Stimulated activated CD4-positive, alpha-beta T cell treated with anti-CD3 and anti-CD28 coated beads, Interleukin-15, amount 100 ng/mL, for 24 hours (primary cell): ENCODE measurements around the gene PNMA6F.
"Not testable (repeated sequence)": the region's sequence is repeated elsewhere in the genome, so short reads cannot be mapped to it uniquely, and the experiment has no call there.

Experiments used
- DNase-seq: peaks from one replicate; pipeline ENCODE4 v3.0.0-alpha.2; 2020

The PNMA6F gene

DNA sequence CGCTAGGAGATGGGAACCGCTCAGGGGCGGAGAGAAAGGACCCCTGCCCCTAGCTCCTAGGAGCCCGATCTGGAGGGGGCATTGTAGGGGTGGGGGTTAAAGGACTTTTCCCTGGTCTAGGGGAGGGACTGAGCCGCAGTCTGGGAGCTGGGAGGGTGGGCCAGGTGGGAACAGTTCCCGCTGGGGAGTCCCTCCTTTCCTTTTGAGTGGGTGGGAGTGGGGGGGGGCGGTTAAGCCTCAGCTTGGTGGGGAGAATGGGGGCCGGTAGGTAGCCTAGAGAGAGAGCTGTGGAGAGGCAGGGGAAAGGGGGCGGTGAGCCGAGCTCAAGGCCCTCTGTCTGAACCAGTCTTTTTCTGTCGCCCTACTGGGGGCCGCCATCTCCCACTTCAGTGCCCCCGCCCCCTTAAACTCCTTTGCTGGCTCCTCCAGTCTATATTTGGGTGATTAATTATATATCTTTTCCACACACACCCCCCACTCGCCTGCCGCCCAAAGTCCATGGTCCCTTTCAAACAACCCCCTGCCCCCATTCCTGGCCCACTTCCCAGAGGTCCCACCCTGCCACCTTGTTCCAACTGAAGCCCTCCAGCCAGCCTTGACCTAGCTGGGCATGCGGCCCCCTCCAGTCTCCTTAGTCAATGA lies 13.2 kb upstream of the PNMA6F start:
- DNase-seq = no peak

DNA sequence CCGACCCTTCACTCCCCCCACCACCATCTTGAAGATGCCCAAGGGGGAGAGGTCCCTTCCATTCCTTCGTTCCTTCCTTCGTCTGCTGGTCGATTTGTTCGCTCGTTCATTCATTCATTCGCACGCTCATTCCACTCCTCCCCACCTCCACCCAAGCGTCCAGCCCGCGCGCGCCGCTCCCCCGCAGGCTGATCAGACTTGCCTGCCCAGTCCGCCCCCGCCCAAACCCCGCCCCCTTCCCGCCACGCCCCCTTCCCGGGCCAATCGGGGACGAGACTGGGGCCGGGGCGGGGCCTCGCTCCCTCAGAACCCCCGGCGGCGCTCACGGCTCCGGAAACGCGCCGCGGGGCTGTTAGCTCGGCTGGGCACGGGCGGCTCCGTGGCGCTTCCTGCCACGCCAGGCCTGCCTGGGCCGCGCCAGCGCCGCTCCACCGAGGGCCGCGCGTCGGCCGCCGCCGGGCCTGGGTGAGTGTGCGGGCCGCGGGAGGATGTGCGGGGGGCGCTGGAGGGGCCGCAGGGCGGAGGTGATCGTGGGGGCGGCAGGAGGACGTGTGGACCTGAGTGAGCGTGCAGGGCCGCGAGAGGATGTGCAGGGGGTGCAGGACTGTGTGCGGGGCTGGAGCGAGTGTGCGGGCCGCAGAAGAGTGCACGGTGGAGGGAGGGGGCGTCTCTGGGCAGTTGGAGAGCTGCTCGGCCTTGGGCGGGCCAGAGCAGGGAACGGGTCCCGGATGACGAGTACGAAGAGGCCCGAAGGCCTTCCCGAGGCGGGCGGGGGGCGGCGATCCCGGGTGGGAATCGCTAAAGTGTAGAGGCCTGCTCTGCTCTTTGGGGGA lies 12.5 kb upstream of the PNMA6F start, which contains the start of gene ZNF275:
Gene ZNF275 (plus strand): TSS at position 333 of the 833 bp plus-strand sequence. CDS start 2,527 bp downstream, outside the sequence.
- peak; percentile 83 for DNase-seq

DNA sequence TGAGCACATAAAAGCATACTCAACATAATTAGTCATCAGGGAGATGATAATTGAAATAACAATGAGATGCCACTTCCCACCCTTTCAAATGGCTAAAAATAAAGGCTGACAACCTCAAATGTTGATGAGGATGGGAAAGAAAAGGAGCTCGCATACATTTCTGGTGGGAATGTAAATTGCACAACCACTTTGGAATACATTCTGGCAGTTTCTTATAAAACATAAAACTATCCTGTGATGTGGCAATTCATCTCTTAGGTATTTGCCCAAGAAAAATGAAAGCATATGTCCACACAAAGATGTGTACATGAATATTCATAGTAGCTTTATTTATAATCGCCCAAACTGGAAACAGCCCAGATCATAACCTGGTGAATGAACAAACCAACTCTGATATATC lies 11.7 kb upstream of the PNMA6F start:
- DNase-seq = no peak

DNA sequence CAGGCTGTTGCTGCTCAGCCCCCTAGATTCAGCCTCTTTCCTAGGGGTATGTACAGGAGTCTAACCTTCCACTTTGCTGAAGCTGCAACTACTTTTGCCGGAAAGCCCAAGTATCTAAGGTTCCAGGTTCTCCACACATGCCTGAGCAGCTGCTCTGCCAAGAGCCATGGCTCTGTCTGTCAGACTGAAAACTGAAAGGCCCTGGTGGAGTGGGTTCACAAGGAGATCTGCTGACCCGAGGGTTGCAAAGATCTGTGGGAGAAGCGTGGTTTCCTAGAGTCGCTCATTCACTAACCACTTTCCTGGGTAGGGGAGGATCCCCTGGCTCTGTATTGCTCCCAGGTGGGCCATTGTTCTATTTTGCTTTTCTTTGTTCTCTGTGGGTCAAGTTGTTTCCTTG lies 6.0 kb upstream of the PNMA6F start:
- no peak for DNase-seq

DNA sequence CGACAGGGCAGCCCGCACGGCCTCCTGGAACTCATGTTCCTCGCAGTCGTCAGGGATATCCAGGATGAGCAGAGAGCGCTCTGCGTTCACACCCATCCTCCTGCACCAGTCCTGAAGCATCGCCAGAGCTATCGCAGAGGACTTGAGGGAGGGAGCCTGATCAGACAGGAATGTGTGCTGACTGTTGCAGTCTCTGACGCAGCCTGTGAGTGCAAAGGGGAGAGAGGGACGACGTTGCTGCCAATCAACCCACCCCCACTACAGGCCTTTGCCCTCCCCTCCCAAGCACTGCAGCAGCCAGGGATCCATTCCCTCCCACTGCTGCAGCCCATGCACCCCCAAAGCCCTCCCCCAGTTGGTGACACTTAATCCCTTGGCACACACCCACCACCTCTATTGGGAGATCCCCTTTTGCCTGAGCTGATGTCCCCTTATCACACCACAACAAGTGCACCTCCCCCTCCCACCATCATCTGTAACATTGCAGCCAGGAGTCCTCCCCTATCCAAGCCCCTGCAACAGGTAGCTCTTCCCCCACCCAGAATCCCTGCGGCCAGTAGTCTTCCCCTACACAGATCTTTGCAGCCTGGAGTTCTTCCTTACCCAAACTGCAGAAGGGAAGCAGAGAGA lies 897 bp downstream of the PNMA6F start:
- no peak for DNase-seq

DNA sequence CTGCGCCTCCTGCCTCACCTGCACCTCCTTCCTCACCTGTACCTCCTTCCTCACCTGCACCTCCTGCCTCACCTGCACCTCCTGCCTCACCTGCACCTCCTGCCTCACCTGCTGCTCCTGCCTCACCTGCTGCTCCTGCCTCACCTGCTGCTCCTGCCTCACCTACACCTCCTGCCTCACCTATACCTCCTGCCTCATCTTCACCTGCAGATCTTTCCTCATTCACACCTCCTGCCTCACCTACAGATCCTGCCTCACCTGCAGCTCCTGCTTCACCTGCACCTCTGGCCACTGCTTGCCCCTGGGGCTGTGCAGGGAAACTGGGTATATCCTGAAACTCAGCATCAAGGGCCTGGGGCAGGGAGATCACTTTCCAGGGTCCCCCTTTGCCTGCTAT lies 1.5 kb downstream of the PNMA6F start:
- not testable (repeated sequence) for DNase-seq

DNA sequence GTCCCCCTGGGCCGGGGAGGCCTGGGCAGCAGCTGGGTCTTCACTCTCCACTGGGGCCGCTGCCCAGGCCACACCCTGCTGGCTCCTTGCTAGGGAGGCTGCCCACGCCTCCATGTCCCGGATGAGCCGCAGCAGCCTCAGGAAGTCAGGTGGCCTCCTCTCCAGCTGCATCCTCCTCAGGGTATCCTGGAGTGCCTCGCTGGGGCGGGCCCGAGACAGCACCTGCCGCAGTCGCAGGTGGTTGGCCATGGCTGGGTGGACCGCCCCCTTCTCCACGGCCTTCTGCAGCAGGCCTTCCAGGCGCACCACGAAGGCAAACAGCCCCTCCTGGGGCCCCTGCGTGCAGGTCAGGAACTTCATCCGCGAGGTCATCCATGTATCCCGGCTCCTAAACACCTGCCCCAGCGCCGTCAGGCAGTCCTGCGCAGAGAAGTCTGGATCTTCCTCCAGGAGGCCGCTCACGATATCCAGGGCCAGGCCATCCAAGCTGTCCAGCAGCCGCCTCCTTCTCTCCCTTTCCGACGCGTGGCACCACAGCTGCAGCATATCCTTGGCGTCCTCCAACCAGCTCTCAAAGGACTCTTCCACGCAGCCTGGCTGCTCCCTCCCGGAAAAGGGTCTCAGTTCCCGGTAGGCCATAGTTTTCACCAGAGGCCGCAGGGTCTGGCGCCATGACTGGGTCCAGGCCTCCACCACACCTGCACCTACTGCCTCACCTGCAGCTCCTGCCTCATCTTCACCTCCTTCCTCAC lies 2.1 kb downstream of the PNMA6F start:
- no peak for DNase-seq

DNA sequence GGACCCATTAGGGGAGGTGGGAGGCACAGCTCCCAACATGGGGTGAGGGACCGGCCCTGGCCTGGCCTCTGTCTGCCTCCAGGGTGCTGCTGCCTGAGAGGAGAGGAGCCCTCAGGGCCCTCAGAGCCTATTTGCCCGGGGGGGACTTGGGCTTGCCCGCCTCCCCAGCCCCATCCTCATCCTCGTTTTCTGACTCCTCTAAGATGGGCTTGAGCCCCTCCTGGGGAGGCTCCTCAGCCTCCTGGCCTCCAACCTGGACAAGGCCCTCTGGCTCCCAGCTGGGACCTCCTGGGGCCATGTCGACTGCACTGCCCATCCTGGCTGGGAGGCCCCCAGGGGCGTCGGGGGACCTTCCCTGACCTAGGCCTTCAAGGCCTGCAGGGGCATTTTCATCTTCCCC lies 2.8 kb downstream of the PNMA6F start:
- no peak for DNase-seq

DNA sequence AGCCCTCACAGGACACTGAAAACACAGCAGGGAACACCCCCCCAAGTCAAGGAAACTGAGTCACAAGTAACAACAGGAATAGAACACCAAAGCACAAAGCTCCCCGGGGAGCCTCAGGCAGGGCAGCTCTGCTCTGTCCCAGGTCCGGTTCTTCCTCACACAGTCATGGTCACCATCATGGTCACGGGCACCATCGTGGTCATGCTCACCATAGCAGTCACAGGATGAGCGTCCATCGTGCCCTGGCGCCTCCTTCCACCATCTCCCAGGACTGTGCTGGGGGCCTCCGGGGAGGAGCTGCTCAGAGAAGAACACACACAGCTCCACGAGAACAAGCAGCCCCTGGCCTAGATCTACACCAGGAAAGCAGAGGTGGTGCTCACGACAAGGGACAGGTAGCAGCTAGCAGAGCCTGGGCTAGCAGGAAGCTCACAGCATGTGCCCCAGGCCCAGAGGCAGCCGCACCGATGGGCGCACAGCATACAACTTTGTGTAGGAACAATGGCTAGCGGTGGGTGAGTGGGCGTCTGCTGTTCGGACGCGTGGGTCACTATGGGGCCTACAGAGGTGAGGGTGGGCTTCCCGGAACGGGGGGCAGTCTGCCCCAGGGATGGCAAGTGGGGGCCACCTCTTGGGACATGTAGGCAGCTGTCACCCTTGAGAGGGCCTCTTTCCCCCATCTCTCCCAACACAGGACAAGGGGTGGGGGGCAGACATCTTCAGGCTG lies 3.4 kb downstream of the PNMA6F start:
- no peak for DNase-seq

DNA sequence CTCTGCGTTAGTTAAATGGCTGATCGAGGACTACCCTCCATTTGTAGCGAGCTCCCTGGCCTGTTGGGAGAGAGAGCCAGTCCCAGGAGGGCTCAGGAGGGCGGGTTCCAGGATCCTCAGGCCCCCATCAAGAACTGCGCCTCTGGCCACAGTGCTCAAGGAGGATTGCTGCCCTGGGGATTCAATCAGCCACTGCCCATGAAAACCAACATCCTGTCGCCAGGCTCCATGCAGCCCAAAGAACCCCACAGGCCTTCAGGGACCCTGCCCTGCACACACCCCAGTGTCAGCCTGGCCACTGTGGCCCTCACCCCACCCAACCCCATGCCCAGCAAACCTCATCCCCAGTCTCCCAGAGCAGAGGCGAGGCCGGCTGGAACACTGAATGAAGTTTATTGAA lies 4.3 kb downstream of the PNMA6F start:
- no peak for DNase-seq

DNA sequence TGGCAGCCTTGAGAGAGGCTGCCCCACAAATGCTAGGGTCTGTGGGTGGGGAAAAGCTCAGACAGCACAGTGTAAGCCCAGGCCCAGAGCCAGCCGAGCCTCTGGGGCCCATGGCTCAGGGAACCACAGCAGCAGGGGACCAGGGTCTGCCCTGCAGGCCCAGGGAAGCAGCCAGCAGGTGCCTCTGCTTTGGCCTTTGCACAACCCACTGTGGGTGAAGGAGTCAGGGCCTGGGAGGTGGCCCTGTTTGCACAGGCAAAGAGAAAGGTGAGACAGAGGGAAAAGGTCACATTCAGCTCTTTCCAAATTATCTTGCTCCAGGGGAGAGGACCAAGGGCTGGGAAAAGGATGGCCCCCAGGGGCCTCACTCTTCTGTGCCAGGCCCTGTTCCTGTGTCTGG lies 8.7 kb downstream of the PNMA6F start:
- DNase-seq = no peak

DNA sequence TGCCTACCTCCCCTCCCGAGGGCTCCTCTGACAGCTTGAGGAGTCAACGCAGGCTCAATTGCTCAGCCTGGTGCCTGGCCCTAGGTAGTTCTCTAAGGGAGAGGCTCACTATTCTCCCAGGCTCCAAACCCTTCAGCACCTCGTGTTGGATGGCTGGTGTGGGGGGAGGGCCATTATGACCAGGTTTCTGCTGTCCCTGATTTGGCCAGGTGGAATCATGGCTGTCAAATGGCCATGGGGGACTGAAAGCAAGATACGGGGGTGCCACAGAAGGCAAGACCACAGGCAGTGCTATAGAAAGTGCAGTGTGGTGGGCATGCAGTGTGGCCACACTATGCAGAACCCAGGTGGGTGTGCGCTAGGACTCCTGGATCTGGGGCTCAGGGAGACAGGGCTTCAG lies 9.5 kb downstream of the PNMA6F start:
- DNase-seq = no peak

DNA sequence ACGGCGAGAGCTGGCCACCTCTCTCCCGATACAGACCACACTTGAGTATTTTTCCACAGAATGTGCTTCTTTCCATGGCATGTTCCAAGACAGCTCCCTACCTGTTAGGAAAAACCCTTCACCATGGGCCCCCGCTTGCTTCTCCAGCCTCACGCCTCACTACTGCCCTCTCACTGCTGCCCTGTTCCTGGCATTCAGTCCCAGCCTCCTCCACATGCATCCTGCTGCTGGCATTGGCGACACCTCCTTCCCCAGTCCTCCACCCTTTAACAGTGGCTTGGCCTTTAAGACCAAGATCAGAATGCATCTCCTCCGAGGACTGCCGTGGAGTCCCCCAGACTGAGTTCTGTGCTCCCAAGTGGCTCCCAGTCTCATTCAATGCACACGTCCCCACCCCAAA lies 10.7 kb downstream of the PNMA6F start:
- no peak for DNase-seq

DNA sequence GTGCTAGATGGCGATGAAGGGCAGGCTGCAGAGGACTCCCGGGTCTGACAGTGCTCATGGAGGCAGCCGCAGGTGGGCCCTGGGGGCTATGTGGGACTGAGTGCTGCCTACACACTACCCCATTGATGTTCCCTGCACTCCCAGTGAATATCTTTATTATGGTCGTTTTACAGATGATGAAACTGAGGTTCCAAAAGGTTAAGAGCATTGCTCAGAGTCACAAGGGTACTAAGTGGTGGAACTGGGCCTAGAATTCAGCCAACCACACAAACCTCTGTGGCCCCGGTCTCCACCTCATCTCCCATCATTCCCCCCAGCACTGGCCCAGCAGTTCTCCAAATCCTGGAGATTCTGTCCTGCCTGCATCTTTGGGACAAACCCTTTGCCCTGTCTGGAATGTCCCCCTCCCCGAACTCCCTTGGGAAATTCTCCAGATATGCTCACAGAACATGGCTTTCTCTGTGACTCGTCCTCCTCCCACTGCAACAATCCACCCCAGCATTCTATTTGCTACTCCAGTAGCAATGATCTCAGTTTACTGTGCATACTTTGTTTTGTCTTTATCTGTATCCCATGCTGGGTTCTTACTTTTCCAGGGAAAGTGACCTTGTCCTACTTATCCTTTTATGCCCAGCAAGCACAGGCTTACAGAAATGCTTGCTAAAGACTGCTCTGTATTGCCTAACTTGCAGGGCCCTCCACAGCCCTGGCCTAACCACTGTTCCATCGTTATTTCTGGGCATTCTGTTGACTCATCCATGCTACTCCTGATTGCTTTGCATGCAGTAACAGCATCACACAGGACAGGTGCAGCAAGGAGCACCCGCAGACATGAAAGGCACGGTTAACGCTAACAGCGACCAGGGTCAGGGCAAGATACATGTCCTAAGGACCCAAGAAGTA lies 14.0 kb downstream of the PNMA6F start:
- no peak for DNase-seq

DNA sequence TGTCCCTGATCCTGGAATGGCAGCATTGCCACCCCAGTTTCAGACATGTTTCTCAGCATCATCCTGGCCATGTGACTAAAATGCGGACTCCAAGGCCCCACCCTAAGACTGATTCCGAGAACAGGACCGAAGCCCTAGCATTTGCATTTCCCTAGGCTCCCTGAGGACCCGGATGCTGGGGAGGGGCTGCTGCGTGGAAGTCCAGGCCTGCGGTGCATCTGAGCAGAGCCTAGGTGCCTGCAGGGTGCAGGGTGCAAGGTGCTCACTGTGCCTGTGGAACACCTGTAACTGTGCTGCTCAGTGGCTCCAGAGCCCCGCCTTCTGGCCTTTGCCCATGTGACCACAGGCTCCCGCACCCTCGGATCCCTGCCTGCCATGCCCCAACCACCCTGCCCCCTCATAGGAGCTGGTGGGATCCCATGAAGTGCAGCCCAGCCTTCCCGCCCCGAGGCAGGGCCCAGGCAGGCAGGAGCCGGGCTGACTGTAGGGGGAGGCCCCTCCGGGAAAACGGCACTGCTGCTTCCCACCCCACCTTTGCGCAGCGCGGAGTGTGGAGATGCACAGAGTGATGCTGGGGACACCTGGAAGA lies 14.9 kb downstream of the PNMA6F start:
- no peak for DNase-seq

DNA sequence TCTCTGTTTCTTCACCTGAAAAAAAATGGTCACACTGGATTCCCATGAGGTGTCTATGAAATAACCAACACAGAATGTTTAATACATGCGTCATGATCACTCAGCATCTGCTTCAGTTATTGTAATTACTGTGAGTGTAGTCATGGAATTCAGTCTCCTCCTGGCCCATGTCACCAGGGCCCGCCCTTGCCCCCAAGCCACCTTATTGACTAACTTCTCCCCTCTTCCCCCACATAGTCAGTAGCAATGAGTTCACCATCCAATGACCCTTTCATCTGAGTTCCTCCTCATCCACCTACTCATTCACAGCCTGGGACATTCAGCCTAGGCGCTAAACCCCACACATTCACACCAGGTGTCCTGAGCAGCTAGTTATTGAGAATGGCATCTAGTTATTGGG lies 15.6 kb downstream of the PNMA6F start:
- no peak for DNase-seq

DNA sequence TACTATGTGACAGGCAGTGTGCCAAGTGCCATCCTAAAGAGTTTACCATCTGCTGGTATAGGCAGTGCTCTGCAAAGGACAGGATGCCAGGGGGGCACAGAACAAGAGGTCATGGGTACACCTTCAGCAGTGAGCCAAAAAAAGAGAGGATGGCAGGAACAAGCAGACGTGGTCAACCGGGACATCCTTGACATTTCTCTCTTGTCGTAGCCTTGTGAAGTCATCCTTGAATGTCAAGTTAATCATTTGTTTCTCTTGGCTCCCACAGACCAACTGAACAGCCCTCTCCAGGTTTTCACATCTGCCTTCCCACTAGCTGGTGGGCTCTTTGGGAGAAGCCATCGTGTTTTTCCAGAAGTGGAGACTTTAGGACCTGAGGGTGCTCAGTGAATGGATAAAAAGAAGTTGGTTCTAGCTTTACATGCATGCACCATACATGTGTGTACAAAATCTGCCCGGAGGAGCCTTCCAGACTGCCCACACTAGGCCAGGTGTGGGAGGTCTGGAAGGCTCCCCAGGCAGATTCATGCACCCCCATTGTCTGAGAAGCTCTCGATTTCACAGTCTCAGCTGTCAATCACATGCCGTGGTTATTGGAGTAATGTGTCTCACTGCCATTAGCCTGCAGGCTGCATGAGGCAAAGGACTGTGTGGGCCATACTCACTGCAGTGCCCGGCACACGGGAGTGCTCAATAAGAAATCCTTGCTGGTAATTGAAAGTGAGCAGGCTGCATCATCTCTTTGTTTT lies 16.4 kb downstream of the PNMA6F start:
- no peak for DNase-seq

DNA sequence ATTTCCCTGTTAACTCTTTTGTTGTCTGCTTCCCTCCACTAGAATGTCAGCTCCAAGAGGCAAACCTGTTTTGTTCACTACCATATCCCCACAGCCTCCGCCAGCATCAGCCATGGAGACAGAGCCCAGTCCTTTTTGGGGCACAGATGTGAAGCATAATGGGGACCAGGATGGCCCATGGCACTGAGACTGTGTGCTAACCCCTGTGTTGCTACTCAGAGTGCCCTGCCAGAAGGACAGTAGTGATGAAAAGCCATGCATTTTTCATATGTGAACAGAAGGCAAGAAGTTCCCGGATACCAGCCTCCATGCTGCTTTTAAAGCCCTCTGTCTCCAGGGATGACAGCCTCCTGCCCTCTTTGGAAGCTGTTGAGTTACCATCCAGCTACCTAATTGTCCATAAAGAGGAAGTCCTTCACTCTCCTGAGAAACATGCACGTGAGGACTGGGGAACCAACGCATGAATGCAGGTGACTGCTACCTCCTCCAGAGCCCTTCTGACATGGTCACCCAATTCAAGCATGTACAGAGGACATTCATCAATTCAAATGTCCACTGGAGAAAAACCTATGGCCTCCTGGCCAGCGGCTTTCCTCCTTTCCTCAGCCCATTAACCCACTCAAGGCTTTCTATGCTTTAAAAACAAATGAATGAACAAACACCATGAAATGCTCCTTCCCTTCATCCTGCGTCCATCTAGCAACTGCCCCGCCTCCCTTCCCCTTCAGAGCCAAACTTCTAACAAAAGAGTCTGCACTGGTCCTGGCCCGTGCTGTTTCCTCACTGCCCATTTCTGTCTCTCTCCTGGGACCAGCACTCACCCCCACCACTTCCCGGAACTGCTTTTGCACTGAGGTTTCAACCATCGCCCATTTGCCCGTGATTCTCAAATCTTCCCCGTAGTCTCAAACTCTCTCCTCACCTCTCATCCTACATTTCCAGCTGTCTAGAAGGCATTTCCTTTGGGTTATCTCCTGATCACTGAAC lies 18.0 kb downstream of the PNMA6F start:
- DNase-seq = no peak

DNA sequence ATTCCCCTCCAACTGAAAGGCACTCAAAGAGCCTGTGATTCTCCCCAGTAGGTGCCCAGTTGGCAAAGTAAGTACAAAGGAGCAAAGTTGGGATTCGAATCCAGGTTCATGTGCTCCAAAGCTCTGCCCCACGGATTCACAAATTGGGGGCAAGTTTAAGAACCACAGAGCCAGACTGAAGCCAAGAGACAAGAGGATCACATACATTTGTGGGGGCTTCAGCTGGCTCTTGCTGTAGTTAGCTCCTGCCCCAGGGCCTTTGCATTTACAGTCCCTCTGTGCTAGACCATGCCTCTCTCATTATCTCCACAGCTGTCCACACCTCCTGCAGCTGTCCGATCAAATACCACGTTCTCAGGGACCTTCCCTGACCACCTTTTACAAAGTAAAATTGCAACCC lies 18.8 kb downstream of the PNMA6F start:
- DNase-seq = no peak
